Measurements from ENCODE around the gene PRX. TPM values are rescaled to one million over a fixed set of nuclear protein-coding genes. Genes with fewer than 3 reads are reported as not detected.

The PRX gene
- total and polyA plus RNA-seq, 12 donors = 1.7 to 3.8 (median 2.6) TPM

- TF ChIP-seq, protein P1, sequence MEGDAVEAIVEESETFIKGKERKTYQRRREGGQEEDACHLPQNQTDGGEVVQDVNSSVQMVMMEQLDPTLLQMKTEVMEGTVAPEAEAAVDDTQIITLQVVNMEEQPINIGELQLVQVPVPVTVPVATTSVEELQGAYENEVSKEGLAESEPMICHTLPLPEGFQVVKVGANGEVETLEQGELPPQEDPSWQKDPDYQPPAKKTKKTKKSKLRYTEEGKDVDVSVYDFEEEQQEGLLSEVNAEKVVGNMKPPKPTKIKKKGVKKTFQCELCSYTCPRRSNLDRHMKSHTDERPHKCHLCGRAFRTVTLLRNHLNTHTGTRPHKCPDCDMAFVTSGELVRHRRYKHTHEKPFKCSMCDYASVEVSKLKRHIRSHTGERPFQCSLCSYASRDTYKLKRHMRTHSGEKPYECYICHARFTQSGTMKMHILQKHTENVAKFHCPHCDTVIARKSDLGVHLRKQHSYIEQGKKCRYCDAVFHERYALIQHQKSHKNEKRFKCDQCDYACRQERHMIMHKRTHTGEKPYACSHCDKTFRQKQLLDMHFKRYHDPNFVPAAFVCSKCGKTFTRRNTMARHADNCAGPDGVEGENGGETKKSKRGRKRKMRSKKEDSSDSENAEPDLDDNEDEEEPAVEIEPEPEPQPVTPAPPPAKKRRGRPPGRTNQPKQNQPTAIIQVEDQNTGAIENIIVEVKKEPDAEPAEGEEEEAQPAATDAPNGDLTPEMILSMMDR (IDR thresholded peaks at IDR 0.05) = no peak
- DNase-seq = no peak
- no peak overlapping the region for H3K4me3 ChIP-seq
- 60 to 64% methylated on average over 22 of the region's 22 CpGs for WGBS, 2 donors
- H3K36me3 ChIP-seq = no peaks in the 10 kb centered on the region
- no peaks in the 10 kb centered on the region for H3K27me3 ChIP-seq
- ATAC-seq = no peak
- intact Hi-C loops (cut with DNase I) = no loop called here
- no peak overlapping the region for H3K27ac ChIP-seq
- no peaks in the 10 kb centered on the region for H3K9me3 ChIP-seq
- peaks cover 12 to 34% (median 27%) of the 10 kb centered on the region in 9 donors for H3K4me1 ChIP-seq
These were observed 5.2 kb downstream of the PRX start for GRCh38 chr19:40407714-40408597.

- DNase-seq = peak; percentile 93 to 94
- peak; percentile 89 to 96 (median 94) for ATAC-seq
- 0 to 1% methylated on average over 41 of the region's 41 CpGs for WGBS, 2 donors
- Histone ChIP-seq H3K4me1 (peaks cover 0 to 21% (median 12%) of the 10 kb centered on the region in 9 donors), H3K27me3 (no peaks in the 10 kb centered on the region), H3K36me3 (no peaks in the 10 kb centered on the region), H3K9me3 (no peaks in the 10 kb centered on the region), H3K27ac (peak overlapping the region; percentile 51 to 89 (median 86)), H3K4me3 (peak overlapping the region; percentile 51 to 73 (median 63))
- intact Hi-C loops (cut with DNase I) = loop anchor here in 1 of 10 donors (1.0 kb wide), 1 partner anchor 54 kb away; no protein-coding TSS in a partner anchor
- TF ChIP-seq, protein P1 (IDR thresholded peaks at IDR 0.05) = peak in 2 of 9 donors; percentile 28 to 34
These were observed 9.8 kb downstream of the PRX start for GRCh38 chr19:40403262-40403984.

GRCh38 chr19:40400559-40400958 is 12.6 kb downstream of the PRX start:
- intact Hi-C loops (cut with DNase I) = no loop called here
- ATAC-seq (no peak), DNase-seq (no peak)
- H3K27me3 ChIP-seq = no peaks in the 10 kb centered on the region
- no peak overlapping the region for H3K27ac ChIP-seq
- TF ChIP-seq, protein P1 (IDR thresholded peaks at IDR 0.05) = no peak
- 56 to 66% methylated on average over 2 to 3 of the region's 3 CpGs for WGBS, 2 donors
- H3K9me3 ChIP-seq = no peaks in the 10 kb centered on the region
- no peak overlapping the region for H3K4me3 ChIP-seq
- H3K4me1 ChIP-seq = peaks cover 0 to 17% (median 9%) of the 10 kb centered on the region in 9 donors
- H3K36me3 ChIP-seq = peaks cover 0 to 3% (median 0%) of the 10 kb centered on the region in 9 donors

DNA sequence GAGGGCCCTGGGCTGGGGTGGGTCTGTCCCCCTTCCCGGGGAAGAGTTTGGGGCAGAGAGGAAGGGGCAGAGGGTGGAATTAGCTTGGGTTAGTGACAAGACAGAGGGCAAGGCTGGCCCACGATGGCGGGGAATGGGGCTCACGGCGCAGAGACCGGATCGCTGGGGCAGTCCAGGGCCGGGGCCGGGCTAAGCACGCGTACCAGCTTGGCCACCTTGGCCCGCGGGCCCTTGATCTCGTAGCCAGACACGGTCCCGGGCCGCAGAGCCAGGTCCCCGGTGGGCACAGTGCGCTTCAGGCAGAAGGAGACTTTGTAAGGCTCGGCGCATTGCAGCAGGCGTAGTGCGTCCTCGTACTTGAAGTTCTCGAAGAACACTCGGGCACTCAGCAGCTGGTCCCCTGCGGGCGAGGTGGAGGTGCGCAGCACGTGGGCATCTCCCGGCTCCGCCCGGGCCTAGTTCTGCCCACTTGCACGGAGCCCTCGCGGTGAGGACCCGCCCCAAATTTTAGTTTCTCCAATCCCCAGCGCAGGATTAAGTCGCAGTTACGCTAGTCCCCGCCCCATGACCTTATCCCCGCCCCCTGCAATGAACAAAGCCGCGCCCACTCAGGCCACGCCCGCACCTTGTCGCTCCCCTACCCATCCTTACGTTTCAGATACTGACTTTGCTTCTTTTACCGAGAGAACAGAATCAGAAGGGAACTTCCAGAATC is 14.6 kb downstream of the PRX start:
- Histone ChIP-seq H3K27me3 (no peaks in the 10 kb centered on the region), H3K4me3 (no peak overlapping the region), H3K36me3 (peaks cover 0 to 3% (median 0%) of the 10 kb centered on the region in 9 donors), H3K27ac (no peak overlapping the region), H3K9me3 (no peaks in the 10 kb centered on the region), H3K4me1 (peaks cover 0 to 11% (median 6%) of the 10 kb centered on the region in 9 donors)
- DNase-seq (no peak), ATAC-seq (peak in 1 of 8 donors; percentile 25)
- intact Hi-C loops (cut with DNase I) = loop anchor here in 3 of 10 donors (5.0 kb wide), 2 partner anchors 41 to 46 kb away; no protein-coding TSS in a partner anchor
- 55 to 57% methylated on average over 49 of the region's 49 CpGs for WGBS, 2 donors
- TF ChIP-seq, protein P1 (IDR thresholded peaks at IDR 0.05) = no peak
